ENCODE data around the gene FCN1.

FCN1 gene

GRCh38 chr9:134942788-134943184 is 25.1 kb upstream of the FCN1 start:
- ATAC-seq: no peak
- TF ChIP-seq ZNF70 (CRISPR knock-in tag; IDR thresholded peaks at IDR 0.05): no peak
- no peak for TF ChIP-seq CSDC2 (CRISPR knock-in tag; IDR thresholded peaks at IDR 0.05)
- no peak for TF ChIP-seq PATZ1 (CRISPR knock-in tag; IDR thresholded peaks at IDR 0.05; ENCODE audit: borderline replicate concordance)
- TF ChIP-seq TSHZ2 (CRISPR knock-in tag; IDR thresholded peaks at IDR 0.05): no peak
- no peak for TF ChIP-seq ZNF8 (CRISPR knock-in tag; IDR thresholded peaks at IDR 0.05)
- TF ChIP-seq ISL1 (CRISPR knock-in tag; IDR thresholded peaks at IDR 0.05): no peak
- TF ChIP-seq PPARA (CRISPR knock-in tag; IDR thresholded peaks at IDR 0.05; ENCODE audit: borderline replicate concordance): no peak
- no peak for TF ChIP-seq BACH2 (CRISPR knock-in tag; IDR thresholded peaks at IDR 0.05; ENCODE audit: borderline replicate concordance)
- TF ChIP-seq GLIS3 (CRISPR knock-in tag; IDR thresholded peaks at IDR 0.05): no peak
- TF ChIP-seq ZFP3 (CRISPR knock-in tag; IDR thresholded peaks at IDR 0.05): no peak
- TF ChIP-seq TOX (CRISPR knock-in tag; IDR thresholded peaks at IDR 0.05; ENCODE audit: borderline replicate concordance): no peak
- TF ChIP-seq ZNF565 (CRISPR knock-in tag; conservative IDR thresholded peaks at IDR 0.05; ENCODE audit: low read depth): no peak
- TF ChIP-seq ZC3H10 (CRISPR knock-in tag; IDR thresholded peaks at IDR 0.05): no peak
- no peak for TF ChIP-seq ZFP30 (CRISPR knock-in tag; IDR thresholded peaks at IDR 0.05)
- no peak for TF ChIP-seq RARB (CRISPR knock-in tag; IDR thresholded peaks at IDR 0.05)
- no peak for TF ChIP-seq OSR1 (CRISPR knock-in tag; IDR thresholded peaks at IDR 0.05)
- no peak for TF ChIP-seq TCF4 (CRISPR knock-in tag; IDR thresholded peaks at IDR 0.05; ENCODE audit: borderline replicate concordance)
- TF ChIP-seq SNAI2 (CRISPR knock-in tag; IDR thresholded peaks at IDR 0.05): no peak
- no peak for TF ChIP-seq POU6F1 (CRISPR knock-in tag; IDR thresholded peaks at IDR 0.05; ENCODE audit: borderline replicate concordance, low read depth)
- no peak for TF ChIP-seq CSRNP3 (CRISPR knock-in tag; IDR thresholded peaks at IDR 0.05)

GRCh38 chr9:134942011-134942787 is 24.5 kb upstream of the FCN1 start:
- TF ChIP-seq CSDC2 (CRISPR knock-in tag; IDR thresholded peaks at IDR 0.05): no peak
- TF ChIP-seq TSHZ2 (CRISPR knock-in tag; IDR thresholded peaks at IDR 0.05): no peak
- TF ChIP-seq ARNTL (CRISPR knock-in tag; IDR thresholded peaks at IDR 0.05; ENCODE audit: borderline replicate concordance, low read depth): no peak
- no peak for ATAC-seq

Data from SK-N-SH treated with all-trans-retinoic acid at 6 μM for 48 hours (cell line).